NB4 (cell line): ENCODE data around the gene PPP1R12B.
A peak's percentile ranks its signal among the peaks of the same experiment; 100 is the strongest.
"Not testable (repeated sequence)": the region's sequence is repeated elsewhere in the genome, so short reads cannot be mapped to it uniquely, and the experiment has no call there.

Experiments used
- DNase-seq: peaks from one replicate; pipeline ENCODE4 v3.0.0; 2010; ENCODE audit warnings: low read depth
- H3K4me3 ChIP-seq: one replicate; pipeline ENCODE4 v1.5.1; 2011; ENCODE audit warnings: mild to moderate bottlenecking, low read depth, low read length, moderate library complexity
- CTCF ChIP-seq: IDR thresholded peaks from one replicate; pipeline ENCODE4 v1.5.1; 2012; ENCODE audit warnings: low read depth, low read length
- MAX ChIP-seq: IDR thresholded peaks from 2 replicates; pipeline ENCODE4 v1.6.1; 2011; ENCODE audit warnings: low read depth, low read length
- MYC ChIP-seq: IDR thresholded peaks from 2 replicates; pipeline ENCODE4 v1.6.1; 2011; ENCODE audit warnings: low read depth, low read length
- POLR2A ChIP-seq: IDR thresholded peaks from 2 replicates; pipeline ENCODE4 v1.6.1; 2011; ENCODE audit warnings: mild to moderate bottlenecking; ENCODE audit not compliant: insufficient read length; ENCODE audit errors: extremely low read depth

The PPP1R12B gene

GRCh38 chr1:202471246-202471645 is 122.7 kb downstream of the PPP1R12B start:
- DNase-seq: no peak
- TF ChIP-seq MAX (no peak), CTCF (no peak), MYC (no peak), POLR2A (no peak)
- no peak overlapping the region for H3K4me3 ChIP-seq

GRCh38 chr1:202472347-202473124 is 124.0 kb downstream of the PPP1R12B start:
- DNase-seq: not testable (repeated sequence)

GRCh38 chr1:202473266-202474045 is 125.0 kb downstream of the PPP1R12B start:
- DNase-seq, H3K4me3 ChIP-seq: not testable (repeated sequence)

More at GRCh38 chr1:202472347-202473124, 124.0 kb downstream of the PPP1R12B start:
- not testable (repeated sequence) for H3K4me3 ChIP-seq

- not testable (repeated sequence) for H3K4me3 ChIP-seq
- DNase-seq: peak; percentile 69
These were observed 131.2 kb downstream of the PPP1R12B start for GRCh38 chr1:202479661-202480060.

- not testable (repeated sequence) for H3K4me3 ChIP-seq, DNase-seq
These were observed 132.1 kb downstream of the PPP1R12B start for GRCh38 chr1:202480640-202481039.

- H3K4me3 ChIP-seq: peak overlapping the region; percentile 32
- peak; percentile 51 for DNase-seq
These were observed 134.9 kb downstream of the PPP1R12B start for GRCh38 chr1:202483362-202483761.

GRCh38 chr1:202484032-202484431 is 135.5 kb downstream of the PPP1R12B start:
- peak overlapping the region; percentile 32 for H3K4me3 ChIP-seq
- DNase-seq: peak; percentile 73

- not testable (repeated sequence) for H3K4me3 ChIP-seq
These were observed 136.3 kb downstream of the PPP1R12B start for GRCh38 chr1:202484820-202485219.

GRCh38 chr1:202488178-202488649 is 139.7 kb downstream of the PPP1R12B start:
- H3K4me3 ChIP-seq: not testable (repeated sequence)
- DNase-seq: peak; percentile 76

More at GRCh38 chr1:202484820-202485219, 136.3 kb downstream of the PPP1R12B start:
- not testable (repeated sequence) for DNase-seq

- not testable (repeated sequence) for DNase-seq, H3K4me3 ChIP-seq
These were observed 140.6 kb downstream of the PPP1R12B start for GRCh38 chr1:202489101-202489500.

GRCh38 chr1:202493112-202493511 is 144.6 kb downstream of the PPP1R12B start:
- not testable (repeated sequence) for H3K4me3 ChIP-seq, DNase-seq

- no peak for DNase-seq
- TF ChIP-seq MAX: no peak
- no peak for TF ChIP-seq MYC
- no peak for TF ChIP-seq POLR2A
- no peak for TF ChIP-seq CTCF
- no peak overlapping the region for H3K4me3 ChIP-seq
These were observed 150.0 kb downstream of the PPP1R12B start for GRCh38 chr1:202498542-202498941.

- DNase-seq, H3K4me3 ChIP-seq: not testable (repeated sequence)
These were observed 151.5 kb downstream of the PPP1R12B start for GRCh38 chr1:202499997-202500396.
